Keratinocyte (primary cell): ENCODE data around the gene TRIM8. TPM values are rescaled to one million over a fixed set of nuclear protein-coding genes. Genes with fewer than 3 reads are reported as not detected.
A peak's percentile ranks its signal among the peaks of the same experiment; 100 is the strongest.

Experiments used
- DNase-seq: peaks from one replicate; pipeline ENCODE4 v3.0.0-alpha.2; 2011; ENCODE audit warnings: low read depth, missing footprints, low spot score
- FAIRE-seq: peaks from 2 replicates; lab custom pipeline; 2011; peaks lifted over from hg19 to GRCh38; lab: Jason Lieb, UNC
- H2AFZ ChIP-seq: 2 replicates; pipeline ENCODE4 v1.6.0; 2012; ENCODE audit warnings: low read length, control low read depth, inconsistent platforms; ENCODE audit not compliant: control insufficient read depth
- H3K27ac ChIP-seq: 2 replicates; pipeline ENCODE4 v1.5.1; 2011; ENCODE audit warnings: low read length; ENCODE audit not compliant: control insufficient read depth, insufficient read depth
- H3K27me3 ChIP-seq: 3 replicates; pipeline ENCODE4 v1.6.0; 2011; ENCODE audit warnings: low read length; ENCODE audit not compliant: control insufficient read depth, insufficient read depth; ENCODE audit errors: extremely low read depth
- H3K36me3 ChIP-seq, 2 experiments: 2 replicates in 1 of 2; 3 replicates in 1 of 2; pipeline ENCODE4 v1.5.1; 2011; ENCODE audit warnings: low read length in 2 of 2, mild to moderate bottlenecking in 1 of 2; ENCODE audit not compliant: control insufficient read depth in 2 of 2, insufficient read depth in 2 of 2; ENCODE audit errors: extremely low read depth in 1 of 2
- H3K4me1 ChIP-seq: 3 replicates; pipeline ENCODE4 v1.5.1; 2011; ENCODE audit warnings: low read length; ENCODE audit not compliant: control insufficient read depth, insufficient read depth; ENCODE audit errors: extremely low read depth
- H3K4me2 ChIP-seq: 3 replicates; pipeline ENCODE4 v1.6.0; 2011; ENCODE audit warnings: low read depth, low read length; ENCODE audit not compliant: control insufficient read depth, insufficient read depth; ENCODE audit errors: extremely low read depth
- H3K4me3 ChIP-seq, 3 experiments: fragments of 200-600 bp in 1 of 3; sonication (generic) in 1 of 3; 2 replicates in 2 of 3; 3 replicates in 1 of 3; pipeline ENCODE4 v1.5.1; 2011 to 2016; ENCODE audit warnings: low read length in 3 of 3, mild to moderate bottlenecking in 3 of 3, control low read depth in 2 of 3, inconsistent platforms in 1 of 3, low read depth in 1 of 3, mixed read lengths in 1 of 3, mixed run types in 1 of 3, moderate library complexity in 1 of 3; ENCODE audit not compliant: control insufficient read depth in 2 of 3, insufficient read depth in 2 of 3; ENCODE audit errors: extremely low read depth in 1 of 3
- H3K79me2 ChIP-seq: 2 replicates; pipeline ENCODE4 v1.6.0; 2012; ENCODE audit warnings: low read length; ENCODE audit not compliant: control insufficient read depth, insufficient read depth
- H3K9ac ChIP-seq: 3 replicates; pipeline ENCODE4 v1.6.0; 2011; ENCODE audit warnings: low read length; ENCODE audit not compliant: control insufficient read depth, insufficient read depth; ENCODE audit errors: extremely low read depth
- H3K9me1 ChIP-seq: 3 replicates; pipeline ENCODE4 v1.6.0; 2011; ENCODE audit warnings: low read length; ENCODE audit not compliant: control insufficient read depth, insufficient read depth; ENCODE audit errors: extremely low read depth
- H3K9me3 ChIP-seq: 2 replicates; pipeline ENCODE4 v1.5.1; 2012; ENCODE audit warnings: low read depth, low read length; ENCODE audit not compliant: control insufficient read depth
- H4K20me1 ChIP-seq: 3 replicates; pipeline ENCODE4 v1.6.0; 2011; ENCODE audit warnings: low read length; ENCODE audit not compliant: control insufficient read depth, insufficient read depth; ENCODE audit errors: extremely low read depth
- EZH2 ChIP-seq: IDR thresholded peaks from one replicate; pipeline ENCODE4 v1.6.1; 2012; ENCODE audit warnings: inconsistent platforms, mild to moderate bottlenecking, low read length, moderate library complexity
- dilution Hi-C: fragments of 300-500 bp; cut with MboI; formaldehyde crosslinking; loops from one replicate; pipeline ENCODE4 v1.7.0; 2020; ENCODE audit warnings: low sequenced_read_pairs; ENCODE audit not compliant: extremely low pct_ligation_motif_present
- polyA plus RNA-seq, 5 experiments: library from polyadenylated mRNA; depleted of rRNA in 3 of 5; stranded (reverse) in 3 of 5; stranded (forward) in 1 of 5; unstranded in 1 of 5; fragments of >200 nt; gene quantifications; 1 replicate in 1 of 5; 2 replicates in 3 of 5; 3 replicates in 1 of 5; pipeline versions ENCODE4 v1.2.1 to v1.2.3, GENCODE V29; 2011 to 2012; ENCODE audit warnings: missing spikeins in 2 of 5, low read depth in 1 of 5, low replicate concordance in 1 of 5
- TF ChIP-seq, protein P1 (sequence below), 3 experiments: IDR thresholded peaks in 1 of 3; conservative IDR thresholded peaks in 1 of 3; optimal IDR thresholded peaks in 1 of 3; 2 replicates in 2 of 3; 3 replicates in 1 of 3; pipeline versions ENCODE3 to v1.5.1; 2011; ENCODE audit warnings: low read length in 3 of 3, mild to moderate bottlenecking in 3 of 3, moderate library complexity in 2 of 3, control low read depth in 1 of 3, inconsistent platforms in 1 of 3; ENCODE audit not compliant: insufficient read depth in 2 of 3; ENCODE audit errors: extremely low read depth in 1 of 3

The TRIM8 gene
- polyA plus RNA-seq, 1 donor (not counting 4 experiments of a cell fraction or from before 2014, with no cell fraction given): 24.8 TPM

DNA sequence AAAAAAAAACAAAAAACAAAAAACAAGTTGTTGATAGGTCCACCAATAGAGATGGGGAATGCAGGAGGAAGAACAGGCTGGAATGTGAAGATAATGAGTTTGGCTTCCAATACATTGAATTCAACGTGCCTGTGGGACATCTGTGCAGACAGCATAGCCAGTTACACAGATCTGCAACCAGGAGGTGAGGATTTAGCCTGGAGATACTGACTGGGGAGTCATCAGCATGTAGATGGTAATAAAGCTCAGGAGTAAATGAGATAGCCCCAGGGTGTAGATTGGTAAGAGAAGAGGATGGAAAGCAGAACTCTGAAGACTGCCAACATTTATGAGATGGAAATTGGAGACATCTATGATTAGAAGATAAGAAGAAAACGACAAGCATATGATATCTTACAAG lies 4.7 kb upstream of the TRIM8 start:
- no peaks in the 10 kb centered on the region for H3K27me3 ChIP-seq
- no peaks in the 10 kb centered on the region for H4K20me1 ChIP-seq
- H3K27ac ChIP-seq: no peak overlapping the region
- H3K9ac ChIP-seq: no peak overlapping the region
- H3K9me1 ChIP-seq: no peaks in the 10 kb centered on the region
- no peaks in the 10 kb centered on the region for H3K9me3 ChIP-seq
- no peak overlapping the region for H3K4me2 ChIP-seq
- FAIRE-seq (no peak), DNase-seq (no peak)
- dilution Hi-C loops: no loop called here
- H3K4me3 ChIP-seq: no peak overlapping the region
- TF ChIP-seq, protein P1, sequence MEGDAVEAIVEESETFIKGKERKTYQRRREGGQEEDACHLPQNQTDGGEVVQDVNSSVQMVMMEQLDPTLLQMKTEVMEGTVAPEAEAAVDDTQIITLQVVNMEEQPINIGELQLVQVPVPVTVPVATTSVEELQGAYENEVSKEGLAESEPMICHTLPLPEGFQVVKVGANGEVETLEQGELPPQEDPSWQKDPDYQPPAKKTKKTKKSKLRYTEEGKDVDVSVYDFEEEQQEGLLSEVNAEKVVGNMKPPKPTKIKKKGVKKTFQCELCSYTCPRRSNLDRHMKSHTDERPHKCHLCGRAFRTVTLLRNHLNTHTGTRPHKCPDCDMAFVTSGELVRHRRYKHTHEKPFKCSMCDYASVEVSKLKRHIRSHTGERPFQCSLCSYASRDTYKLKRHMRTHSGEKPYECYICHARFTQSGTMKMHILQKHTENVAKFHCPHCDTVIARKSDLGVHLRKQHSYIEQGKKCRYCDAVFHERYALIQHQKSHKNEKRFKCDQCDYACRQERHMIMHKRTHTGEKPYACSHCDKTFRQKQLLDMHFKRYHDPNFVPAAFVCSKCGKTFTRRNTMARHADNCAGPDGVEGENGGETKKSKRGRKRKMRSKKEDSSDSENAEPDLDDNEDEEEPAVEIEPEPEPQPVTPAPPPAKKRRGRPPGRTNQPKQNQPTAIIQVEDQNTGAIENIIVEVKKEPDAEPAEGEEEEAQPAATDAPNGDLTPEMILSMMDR (optimal IDR thresholded peaks at IDR 0.05 in 1 of 3, IDR thresholded peaks at IDR 0.05 in 1 of 3, conservative IDR thresholded peaks at IDR 0.05 in 1 of 3; ENCODE audit: extremely low read depth in 1 of 3, insufficient read depth in 2 of 3, low read length in 3 of 3): no peak
- no peak for TF ChIP-seq EZH2
- H3K4me1 ChIP-seq: peaks cover 10% of the 10 kb centered on the region
- no peaks in the 10 kb centered on the region for H3K36me3 ChIP-seq
- H3K79me2 ChIP-seq: peaks cover 5% of the 10 kb centered on the region
- H2AFZ ChIP-seq: no peak overlapping the region

DNA sequence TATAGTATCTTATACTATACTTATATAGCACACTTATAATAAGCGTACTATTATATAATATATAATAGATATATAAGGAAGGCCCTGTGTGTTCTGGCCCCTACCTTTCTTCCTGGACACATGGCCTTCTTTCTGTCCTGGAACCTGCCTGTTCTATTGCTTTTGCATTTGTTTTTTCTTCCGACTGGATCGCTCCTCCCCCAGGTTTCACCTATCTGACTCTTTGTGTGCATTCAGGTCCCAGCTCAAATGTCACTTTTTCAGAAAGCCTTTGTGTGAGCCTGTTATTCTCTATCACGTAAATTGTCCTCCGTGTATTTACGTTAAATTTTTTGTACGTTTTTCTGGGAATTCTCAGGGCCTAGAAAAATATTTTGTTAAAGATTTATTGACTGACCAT lies 2.9 kb upstream of the TRIM8 start:
- no peaks in the 10 kb centered on the region for H3K9me3 ChIP-seq
- H3K36me3 ChIP-seq: no peaks in the 10 kb centered on the region
- H3K79me2 ChIP-seq: peaks cover 18% of the 10 kb centered on the region
- H2AFZ ChIP-seq: peak overlapping the region; percentile 98
- no peak for FAIRE-seq
- peak overlapping the region in 2 of 3 experiments; percentile 65 to 84 for H3K4me3 ChIP-seq
- H3K9me1 ChIP-seq: no peaks in the 10 kb centered on the region
- no peak for TF ChIP-seq EZH2
- TF ChIP-seq, protein P1 (optimal IDR thresholded peaks at IDR 0.05 in 1 of 3, IDR thresholded peaks at IDR 0.05 in 1 of 3, conservative IDR thresholded peaks at IDR 0.05 in 1 of 3; ENCODE audit: extremely low read depth in 1 of 3, insufficient read depth in 2 of 3, low read length in 3 of 3): no peak
- peak overlapping the region; percentile 91 for H3K27ac ChIP-seq
- no peaks in the 10 kb centered on the region for H4K20me1 ChIP-seq
- H3K9ac ChIP-seq: peak overlapping the region; percentile 90
- H3K4me2 ChIP-seq: peak overlapping the region; percentile 90
- no peak for DNase-seq
- no peaks in the 10 kb centered on the region for H3K27me3 ChIP-seq
- H3K4me1 ChIP-seq: peaks cover 11% of the 10 kb centered on the region
- dilution Hi-C loops: no loop called here
